Cardiac atrium fibroblast (primary cell): ENCODE results near the gene PSMD6. TPM values are rescaled to one million over a fixed set of nuclear protein-coding genes. Genes with fewer than 3 reads are reported as not detected.

Experiments
- total RNA-seq: library from RNA; depleted of rRNA; stranded (reverse); fragments of >200 nt; gene quantifications from 2 replicates; pipeline ENCODE4 v1.2.3, GENCODE V29; 2015

Gene PSMD6
- 77.3 and 83.4 TPM in 2 replicates for total RNA-seq

DNA sequence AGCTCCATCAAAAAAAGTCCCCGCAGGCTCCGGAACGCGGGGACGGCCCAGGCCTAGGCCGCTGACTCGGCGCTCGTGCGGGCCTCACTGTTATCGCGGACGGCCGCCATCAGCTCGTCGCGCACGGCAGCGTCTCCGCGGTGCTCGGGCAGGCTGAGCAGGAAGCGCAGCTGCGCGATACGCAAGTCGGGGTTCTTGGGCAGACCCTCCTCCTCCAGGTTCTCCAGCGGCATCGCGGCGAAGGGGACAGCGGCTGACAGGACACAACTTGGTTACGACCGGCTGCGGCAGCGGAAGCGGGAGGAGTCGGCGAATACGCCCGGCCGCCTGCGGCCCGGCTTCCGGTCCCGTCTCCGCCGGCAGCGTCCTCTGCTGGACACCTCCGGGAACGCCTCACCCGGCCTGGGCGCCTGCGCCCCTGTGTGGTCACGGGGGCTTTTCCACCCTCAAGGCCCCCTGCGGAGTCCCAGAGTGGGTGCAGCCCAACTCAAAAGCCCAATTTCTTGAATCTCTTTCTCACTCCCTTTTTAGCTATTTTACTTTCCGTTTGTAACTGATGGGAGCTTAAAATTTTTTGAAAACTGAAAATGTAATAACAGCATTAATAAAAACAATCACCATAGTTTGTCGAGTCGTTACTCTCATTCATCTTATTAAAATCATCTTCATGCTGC, at the start of gene PSMD6:
PSMD6 (minus strand) TSS at position 308 of the 674 bp plus-strand sequence; CDS start at position 233, 75 bp downstream.

Other genes with a start within 250 kb of the PSMD6 start
- gene C3orf49, start 204.2 kb downstream of the PSMD6 start, total RNA-seq, result not detected in 2 replicates
- 43.9 and 52.2 TPM in 2 replicates for gene THOC7, start 159.7 kb downstream of the PSMD6 start, total RNA-seq
- 9.4 and 13.0 TPM in 2 replicates for gene ATXN7, start 159.6 kb downstream of the PSMD6 start, total RNA-seq
- not detected in 2 replicates for gene SCAANT1, start 111.1 kb downstream of the PSMD6 start, total RNA-seq
- gene PRICKLE2, start 202.0 kb upstream of the PSMD6 start, total RNA-seq, result 13.7 and 23.3 TPM in 2 replicates